Amniotic stem cell (primary cell): ENCODE measurements around the gene CLDN5.

Source experiments
- DNase-seq: peaks from one replicate; lab custom pipeline; 2025; lab: John Stamatoyannopoulos, UW

The CLDN5 gene

GRCh38 chr22:19522190-19522880 lies 1.9 kb downstream of the CLDN5 start:
- DNase-seq: no peak

GRCh38 chr22:19520566-19521305 lies 3.5 kb downstream of the CLDN5 start:
- no peak for DNase-seq

- DNase-seq: no peak
Measured at GRCh38 chr22:19520007-19520406, 4.2 kb downstream of the CLDN5 start.

DNA sequence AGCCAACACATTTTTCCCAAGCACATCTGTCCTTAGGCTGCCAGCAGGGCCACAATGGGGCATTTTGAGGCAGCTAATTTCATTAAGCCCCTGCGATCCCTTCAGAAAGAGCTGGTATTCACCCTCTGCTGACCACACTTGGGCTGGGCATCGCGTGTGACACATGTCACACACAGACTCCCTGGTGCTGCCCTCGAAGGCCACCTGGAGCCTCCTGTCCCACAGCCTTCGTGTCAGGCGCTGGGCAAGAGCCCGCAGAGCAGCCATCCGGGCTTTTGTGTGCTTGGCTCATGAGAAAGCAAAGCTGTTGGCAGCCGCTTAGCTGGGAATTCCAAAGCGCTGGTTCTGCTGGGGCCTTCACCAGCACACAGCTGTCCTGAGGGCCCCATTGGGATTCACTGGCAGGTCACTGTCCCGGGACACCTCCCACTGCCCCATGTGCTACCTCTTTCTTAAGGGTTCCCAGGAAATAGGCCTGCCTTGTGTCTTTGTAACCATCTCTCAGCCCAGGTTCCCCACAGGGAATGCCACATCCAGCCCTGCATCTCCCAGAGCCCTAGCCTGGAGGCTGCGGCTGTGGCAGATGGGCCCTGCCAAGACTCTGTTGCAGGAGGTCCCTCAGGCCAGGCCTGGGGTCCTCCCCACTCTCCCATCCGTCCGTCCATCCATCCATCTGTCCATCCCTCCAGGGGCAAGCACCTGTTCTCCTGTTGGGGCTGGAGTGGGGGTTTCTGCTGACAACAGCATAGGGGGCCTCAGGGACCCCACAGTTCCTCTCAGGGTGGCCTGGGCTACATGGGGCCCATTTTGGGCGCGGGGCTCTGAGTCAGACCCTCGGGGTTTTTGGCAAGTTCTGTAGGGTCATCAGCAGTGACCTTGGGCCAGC lies 4.9 kb downstream of the CLDN5 start:
- no peak for DNase-seq

DNA sequence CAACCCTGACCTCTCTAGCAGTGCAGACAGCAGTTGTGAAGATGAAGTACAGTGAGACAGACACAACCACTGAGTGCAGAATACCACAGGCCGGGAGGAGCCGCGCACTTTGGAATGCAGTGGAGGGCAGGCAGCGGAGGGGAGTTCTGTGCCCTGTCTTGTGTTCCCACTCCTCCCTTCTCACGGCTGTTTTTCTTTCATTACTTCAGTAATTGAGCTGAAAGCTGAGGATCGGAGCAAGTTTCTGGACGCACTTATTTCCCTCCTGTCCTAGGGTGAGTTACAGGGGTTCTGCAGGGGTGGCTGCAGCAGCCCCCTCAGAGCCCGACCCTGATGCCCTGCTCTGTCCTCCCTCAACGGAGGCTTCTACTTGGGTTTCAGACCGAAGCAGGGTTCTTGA lies 5.6 kb downstream of the CLDN5 start:
- no peak for DNase-seq

GRCh38 chr22:19517919-19518611 lies 6.1 kb downstream of the CLDN5 start:
- DNase-seq: no peak

DNA sequence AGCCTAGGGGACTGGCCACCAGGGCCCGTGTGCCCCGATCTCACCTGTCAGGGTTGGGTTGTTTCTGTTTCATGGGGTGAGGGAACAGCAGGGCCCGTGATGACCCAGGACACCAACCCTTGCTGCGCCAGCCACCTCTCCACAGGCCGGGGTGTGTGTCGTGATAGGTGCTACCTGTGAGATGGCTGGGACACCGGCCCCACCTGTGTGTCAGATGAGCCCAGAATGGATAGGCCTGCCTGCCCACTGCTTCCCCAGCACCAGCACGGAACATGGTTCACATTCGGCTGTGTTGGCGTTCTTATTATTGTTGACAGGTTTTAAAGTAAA lies 7.1 kb downstream of the CLDN5 start:
- no peak for DNase-seq

GRCh38 chr22:19516378-19517170 lies 7.6 kb downstream of the CLDN5 start:
- DNase-seq: no peak

- DNase-seq: no peak
Measured at GRCh38 chr22:19515654-19516377, 8.4 kb downstream of the CLDN5 start.

DNA sequence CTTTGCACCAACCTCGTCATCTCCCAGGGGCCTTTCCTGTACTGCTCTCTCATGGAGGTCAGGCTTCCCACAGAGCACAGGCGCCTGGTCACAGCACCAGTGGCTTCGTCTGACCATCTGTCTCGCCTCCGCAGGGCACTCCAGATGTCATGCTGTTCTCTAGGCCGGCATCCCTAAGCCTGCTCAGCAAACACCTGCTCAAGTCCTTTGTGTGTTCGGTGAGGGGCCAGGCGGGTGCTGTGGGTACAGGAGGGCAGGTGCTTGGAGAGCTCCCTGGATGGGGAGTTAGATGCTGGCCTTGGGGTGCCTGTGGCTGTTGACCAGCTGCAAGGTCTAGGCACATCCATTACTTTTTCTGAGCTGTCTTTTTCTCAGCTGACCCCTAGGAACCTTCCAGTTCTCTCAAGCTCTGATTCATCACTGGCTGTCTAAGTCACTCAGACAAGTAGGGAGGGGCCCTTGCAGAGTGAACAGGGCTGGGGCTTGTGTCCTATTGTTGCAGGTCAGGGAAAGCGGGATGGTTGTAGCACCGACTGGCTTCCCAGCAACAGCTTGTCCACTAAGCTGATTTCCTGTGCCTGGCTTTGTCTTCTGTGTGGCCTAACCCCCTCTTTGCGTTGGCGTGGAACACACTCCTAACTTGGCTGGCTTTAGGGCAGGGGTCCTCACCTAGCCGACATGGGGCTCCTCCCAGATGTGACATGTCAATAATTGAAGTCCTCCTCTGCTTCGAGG lies 9.2 kb downstream of the CLDN5 start:
- no peak for DNase-seq

DNA sequence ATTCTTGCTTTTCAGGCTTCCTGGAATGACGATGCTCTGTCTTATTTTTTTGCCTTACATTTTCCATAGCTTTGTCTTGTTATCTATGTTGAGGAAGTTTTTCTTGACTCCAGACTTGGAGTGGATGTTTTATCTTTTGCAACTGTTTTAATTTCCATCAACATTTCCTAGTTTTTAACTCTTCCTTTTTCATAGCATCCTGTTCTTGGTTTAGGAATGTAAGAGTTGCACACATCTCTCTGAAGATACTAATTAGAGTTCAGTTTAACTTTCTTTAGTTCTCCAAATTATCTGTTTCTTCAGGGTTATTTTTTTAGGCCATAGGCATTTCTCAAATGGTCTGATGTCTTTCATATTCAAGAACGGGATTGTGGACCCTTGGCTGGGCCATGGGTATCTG lies 10.4 kb downstream of the CLDN5 start:
- no peak for DNase-seq

GRCh38 chr22:19510919-19511341 lies 13.3 kb downstream of the CLDN5 start:
- no peak for DNase-seq

GRCh38 chr22:19509923-19510322 lies 14.3 kb downstream of the CLDN5 start:
- no peak for DNase-seq

- no peak for DNase-seq
Measured at GRCh38 chr22:19509191-19509590, 15.0 kb downstream of the CLDN5 start.

DNA sequence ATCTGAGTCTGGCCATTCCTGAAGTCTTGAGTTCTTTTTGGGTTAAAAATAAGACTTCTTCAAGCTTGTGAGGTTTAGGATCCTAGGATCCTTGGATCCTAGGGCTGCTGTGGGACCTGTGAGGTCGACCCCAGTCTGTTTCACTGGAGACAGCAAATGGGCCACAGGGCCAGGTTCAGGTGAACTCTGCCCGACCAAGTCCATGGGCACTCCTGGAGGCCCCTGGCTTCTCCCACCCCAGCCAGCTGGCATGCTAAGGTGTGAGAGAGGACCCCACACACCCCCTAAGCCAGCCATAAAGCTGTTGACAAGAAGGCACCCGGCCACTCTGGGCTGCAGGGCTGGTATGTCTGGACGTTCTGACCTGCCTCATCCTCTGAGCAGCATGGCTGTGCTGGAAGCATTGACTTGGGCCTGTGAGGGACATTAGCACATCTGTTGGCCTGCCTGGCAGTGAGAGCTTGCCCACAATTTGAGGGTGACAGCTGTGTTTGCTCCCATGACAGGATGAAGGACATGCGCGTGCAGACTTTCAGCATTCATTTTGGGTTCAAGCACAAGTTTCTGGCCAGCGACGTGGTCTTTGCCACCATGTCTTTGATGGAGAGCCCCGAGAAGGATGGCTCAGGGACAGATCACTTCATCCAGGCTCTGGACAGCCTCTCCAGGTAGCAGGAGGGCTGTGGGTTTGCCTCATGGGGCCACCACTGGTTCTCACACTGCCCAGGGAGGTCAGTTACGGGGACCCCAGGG lies 16.0 kb downstream of the CLDN5 start:
- no peak for DNase-seq

DNA sequence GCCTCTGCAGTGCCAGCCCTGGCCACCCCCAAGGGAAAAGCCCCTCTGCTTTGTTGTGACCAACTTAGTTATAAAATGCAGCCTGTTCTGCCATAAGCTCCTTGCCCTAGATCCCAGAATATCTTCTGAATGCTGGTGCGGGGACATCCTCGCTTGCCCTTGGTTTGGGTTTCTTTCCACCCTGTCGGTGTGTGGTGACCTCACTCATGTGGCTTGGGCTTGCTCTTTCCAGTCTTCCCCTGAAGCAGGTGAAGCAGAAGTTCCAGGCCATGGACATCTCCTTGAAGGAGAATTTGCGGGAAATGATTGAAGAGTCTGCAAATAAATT lies 16.7 kb downstream of the CLDN5 start:
- DNase-seq: no peak

DNA sequence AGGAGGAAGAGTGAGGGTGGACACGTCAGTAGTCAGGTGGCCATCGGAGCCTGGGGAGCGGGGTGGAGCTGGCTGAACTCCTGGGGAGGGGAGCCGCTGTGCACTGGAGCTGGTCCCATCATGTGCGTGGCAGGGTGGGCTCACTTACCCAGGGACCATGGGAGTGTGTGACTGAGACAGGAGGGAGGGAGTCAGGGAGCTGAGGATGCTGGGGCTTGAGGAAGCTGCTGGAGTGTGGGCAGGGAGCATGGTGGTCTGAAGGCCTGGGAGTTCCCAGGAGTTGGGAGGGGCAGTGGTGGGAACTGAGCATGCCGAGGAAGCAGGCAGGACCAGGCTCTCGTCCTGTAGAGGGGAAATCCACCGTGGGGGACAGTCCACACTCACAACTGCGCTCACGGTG lies 18.0 kb downstream of the CLDN5 start:
- no peak for DNase-seq

GRCh38 chr22:19505735-19506126 lies 18.5 kb downstream of the CLDN5 start:
- DNase-seq: no peak

- no peak for DNase-seq
Measured at GRCh38 chr22:19504900-19505734, 19.1 kb downstream of the CLDN5 start.
